ENCODE data around the gene TMEM63C. TPM values are rescaled to one million over a fixed set of nuclear protein-coding genes. Genes with fewer than 3 reads are reported as not detected.

TMEM63C gene
- polyA plus RNA-seq, 3 donors: 0.12 to 1.8 TPM; not detected in 1

DNA sequence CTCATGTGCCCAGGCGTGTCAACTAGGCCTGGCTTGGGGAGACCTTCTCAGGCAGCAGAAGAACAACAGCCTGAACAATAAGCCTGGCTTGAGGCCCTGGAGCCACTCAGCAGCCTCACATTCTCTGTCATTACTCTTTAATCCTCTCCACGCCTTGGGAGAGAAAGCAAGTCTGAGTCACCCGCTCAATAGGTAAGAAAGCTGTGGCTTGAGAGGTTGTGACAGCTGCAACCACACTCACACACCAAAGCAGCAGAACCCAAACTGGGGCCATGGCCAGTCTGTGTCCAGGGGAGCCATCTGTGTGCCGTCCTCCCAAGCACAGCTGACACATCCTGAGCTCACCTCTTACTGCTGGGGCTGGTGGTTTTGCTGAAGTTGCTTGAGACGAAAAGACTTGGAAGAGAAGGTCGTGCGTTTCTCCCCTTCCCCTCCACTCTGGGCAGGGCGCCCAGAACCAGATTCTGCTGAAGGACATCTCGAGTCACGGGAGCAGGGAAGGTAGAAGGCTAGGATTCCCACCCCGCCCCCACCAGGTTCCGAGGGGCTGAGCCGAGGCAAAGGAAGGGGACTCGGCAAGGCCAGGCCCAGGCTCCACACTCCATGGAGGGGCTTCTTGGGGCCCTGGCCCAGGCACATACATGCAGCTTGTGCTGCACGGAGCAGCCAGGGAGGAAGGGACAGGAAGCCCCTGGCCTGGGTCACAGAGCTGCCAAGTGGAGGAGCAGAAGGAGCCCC is 5.5 kb downstream of the TMEM63C start:
- WGBS, 3 donors: 29 to 58% (median 54%) methylated on average over 15 of the region's 15 CpGs
- H3K27ac ChIP-seq (ENCODE audit: low read depth, low read length): no peak overlapping the region

DNA sequence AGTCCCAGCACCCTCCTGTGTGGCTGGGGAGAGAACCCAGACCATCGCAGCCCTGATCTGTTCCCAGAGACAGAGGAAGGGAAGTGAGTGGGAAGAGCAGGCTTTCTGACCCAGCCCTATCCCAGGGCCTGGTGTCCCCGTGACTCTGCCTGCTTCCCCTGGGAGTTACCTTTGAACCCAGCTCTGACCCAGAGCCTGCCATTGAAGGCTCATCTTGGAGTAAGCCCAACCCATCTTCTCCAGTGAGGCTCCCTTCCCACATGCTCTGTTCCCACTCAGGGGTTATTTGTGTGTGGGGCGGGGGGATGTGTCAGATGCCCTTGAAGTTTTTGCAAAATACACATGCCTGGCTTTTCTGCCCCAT is 6.0 kb downstream of the TMEM63C start:
- 49 to 70% (median 62%) methylated on average over 3 of the region's 3 CpGs for WGBS, 3 donors
- H3K27ac ChIP-seq (ENCODE audit: low read depth, low read length): no peak overlapping the region

GRCh38 chr14:77189479-77189878 is 7.9 kb downstream of the TMEM63C start:
- no peak overlapping the region for H3K27ac ChIP-seq (ENCODE audit: low read depth, low read length)
- WGBS, 3 donors: 55 to 66% (median 64%) methylated on average over 4 of the region's 4 CpGs

- 68 to 85% (median 73%) methylated on average over 1 of the region's 1 CpG for WGBS, 3 donors
- no peak overlapping the region for H3K27ac ChIP-seq (ENCODE audit: low read depth, low read length)
Measured at GRCh38 chr14:77190977-77191376, 9.4 kb downstream of the TMEM63C start.

DNA sequence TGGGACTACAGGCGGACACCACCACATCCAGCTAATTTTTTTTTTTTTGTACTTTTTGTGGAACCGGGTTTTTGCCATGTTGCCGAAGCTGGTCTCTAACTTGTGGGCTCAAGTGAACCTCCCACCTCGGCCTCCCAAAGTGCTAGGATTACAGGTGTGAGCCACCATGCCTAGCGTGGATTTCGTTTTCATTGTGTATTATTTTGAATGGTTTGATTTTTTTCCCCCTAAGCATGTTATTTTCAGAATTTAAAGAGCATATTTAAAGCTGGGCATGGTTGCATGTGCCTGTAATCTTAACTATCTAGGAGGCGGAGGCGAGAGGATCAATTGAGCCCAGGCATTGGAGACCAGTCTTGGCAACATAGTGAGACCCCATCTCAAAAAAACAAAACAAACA is 13.1 kb downstream of the TMEM63C start:
- H3K27ac ChIP-seq (ENCODE audit: low read depth, low read length): no peak overlapping the region
- 86 to 92% (median 92%) methylated on average over 8 of the region's 8 CpGs for WGBS, 3 donors

- H3K27ac ChIP-seq (ENCODE audit: low read depth, low read length): no peak overlapping the region
- WGBS, 3 donors: 81 to 85% (median 85%) methylated on average over 9 of the region's 9 CpGs
Measured at GRCh38 chr14:77195766-77196165, 14.2 kb downstream of the TMEM63C start.

- 86 to 93% (median 91%) methylated on average over 4 of the region's 4 CpGs for WGBS, 3 donors
- H3K27ac ChIP-seq (ENCODE audit: low read depth, low read length): no peak overlapping the region
Measured at GRCh38 chr14:77197988-77198387, 16.4 kb downstream of the TMEM63C start.

DNA sequence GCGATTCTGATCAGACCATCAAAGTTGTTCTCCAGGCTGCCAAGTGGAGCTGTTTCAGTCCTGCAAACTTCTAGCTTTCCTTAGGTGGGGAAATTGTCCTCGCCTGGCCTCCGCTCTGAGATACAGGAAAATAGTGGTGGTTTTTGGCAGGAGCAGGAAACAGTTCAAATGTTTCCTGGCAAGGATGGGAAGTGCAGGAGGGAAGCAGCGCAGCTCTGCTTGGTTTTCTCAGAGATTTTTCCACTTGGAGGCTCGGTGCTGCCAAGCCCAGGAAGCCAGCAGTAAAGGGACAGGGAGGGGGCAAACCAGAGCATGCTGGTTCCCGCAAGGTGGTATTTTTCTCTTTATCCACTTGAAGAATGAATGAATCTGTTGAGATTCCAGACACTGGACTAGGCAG is 17.0 kb downstream of the TMEM63C start:
- 64 to 82% (median 70%) methylated on average over 6 of the region's 6 CpGs for WGBS, 3 donors
- H3K27ac ChIP-seq (ENCODE audit: low read depth, low read length): no peak overlapping the region

DNA sequence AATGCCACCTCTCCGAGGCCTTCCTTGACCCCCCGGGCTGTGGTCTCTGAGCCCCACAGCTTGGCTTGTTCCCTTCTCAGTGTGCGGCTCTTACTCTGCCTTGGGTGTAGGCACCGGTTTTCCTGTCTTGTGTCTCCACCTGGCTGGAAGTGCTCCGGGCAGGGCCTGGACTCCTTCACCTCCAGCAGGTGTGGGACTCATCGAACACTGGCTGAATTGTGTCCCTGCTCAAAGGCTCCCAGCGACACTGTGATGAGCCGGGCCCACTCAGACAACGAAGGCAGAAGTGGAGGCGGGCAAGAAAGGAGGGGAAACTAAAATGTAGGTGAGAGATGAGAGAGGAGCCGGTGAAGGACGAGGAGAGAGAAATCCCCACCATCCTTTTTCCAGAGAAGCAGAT is 18.0 kb downstream of the TMEM63C start:
- H3K27ac ChIP-seq (ENCODE audit: low read depth, low read length): no peak overlapping the region
- WGBS, 3 donors: 74 to 81% (median 79%) methylated on average over 12 of the region's 12 CpGs

DNA sequence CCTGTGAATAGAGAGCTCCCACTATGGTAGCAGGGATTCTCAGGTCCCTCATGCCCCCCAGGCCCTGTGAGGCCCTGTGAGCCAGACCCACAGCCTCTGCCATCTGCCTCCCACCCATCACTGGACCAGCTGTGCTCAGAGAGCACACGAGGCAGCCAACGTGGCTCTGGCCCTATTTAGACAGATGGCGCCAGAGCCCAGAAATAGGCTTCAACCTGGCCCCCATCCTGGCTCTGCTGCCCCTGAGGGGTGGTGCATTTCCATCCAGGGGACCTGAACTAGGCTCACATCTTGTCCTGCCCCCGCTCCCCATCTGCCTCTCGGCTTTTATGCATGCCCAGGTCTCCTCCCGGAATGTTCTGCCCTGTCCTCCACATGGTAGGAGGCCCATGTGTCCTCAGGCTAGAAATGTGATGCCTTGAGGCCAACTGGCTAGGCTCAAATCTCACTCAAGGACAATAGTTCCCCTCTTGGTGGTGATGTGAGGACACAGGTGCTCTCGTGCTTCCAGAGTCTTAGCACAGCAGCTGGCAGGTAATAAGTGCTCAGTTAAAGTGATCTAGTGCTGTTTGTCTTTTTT is 18.9 kb downstream of the TMEM63C start:
- no peak overlapping the region for H3K27ac ChIP-seq (ENCODE audit: low read depth, low read length)
- 58 to 72% (median 65%) methylated on average over 7 of the region's 7 CpGs for WGBS, 3 donors

GRCh38 chr14:77201696-77202095 is 20.1 kb downstream of the TMEM63C start:
- H3K27ac ChIP-seq (ENCODE audit: low read depth, low read length): no peak overlapping the region
- WGBS, 3 donors: 88 to 93% (median 90%) methylated on average over 4 of the region's 4 CpGs

GRCh38 chr14:77203611-77204458 is 22.2 kb downstream of the TMEM63C start:
- H3K27ac ChIP-seq (ENCODE audit: low read depth, low read length): no peak overlapping the region
- 44 to 54% (median 50%) methylated on average over 5 of the region's 5 CpGs for WGBS, 3 donors

GRCh38 chr14:77204459-77204771 is 22.8 kb downstream of the TMEM63C start:
- 45 to 68% (median 55%) methylated on average over 6 of the region's 6 CpGs for WGBS, 3 donors

DNA sequence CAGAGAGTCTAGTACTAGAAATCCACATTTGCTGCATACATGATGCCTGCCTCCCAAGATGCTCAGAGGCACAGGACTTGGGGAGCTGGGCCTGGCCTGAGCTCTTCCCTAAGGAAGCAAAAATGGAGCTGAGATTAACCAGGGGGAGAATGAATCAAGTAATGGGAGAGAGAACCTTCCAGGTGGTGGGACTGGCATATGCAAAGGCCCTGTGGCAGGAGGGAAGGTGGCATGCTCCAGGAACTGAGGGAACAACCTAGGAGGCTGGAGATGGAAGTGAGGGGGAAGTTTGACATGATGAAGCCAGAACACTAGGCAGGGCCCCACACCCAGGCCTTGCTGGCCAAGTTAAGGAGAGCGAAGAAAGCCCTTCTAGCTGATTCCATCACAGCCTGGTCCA is 23.3 kb downstream of the TMEM63C start:
- no peak overlapping the region for H3K27ac ChIP-seq (ENCODE audit: low read depth, low read length)
- WGBS, 3 donors: 85 to 100% (median 96%) methylated on average over 1 of the region's 1 CpG

More at GRCh38 chr14:77204459-77204771, 22.8 kb downstream of the TMEM63C start:
- H3K27ac ChIP-seq (ENCODE audit: low read depth, low read length): no peak overlapping the region

DNA sequence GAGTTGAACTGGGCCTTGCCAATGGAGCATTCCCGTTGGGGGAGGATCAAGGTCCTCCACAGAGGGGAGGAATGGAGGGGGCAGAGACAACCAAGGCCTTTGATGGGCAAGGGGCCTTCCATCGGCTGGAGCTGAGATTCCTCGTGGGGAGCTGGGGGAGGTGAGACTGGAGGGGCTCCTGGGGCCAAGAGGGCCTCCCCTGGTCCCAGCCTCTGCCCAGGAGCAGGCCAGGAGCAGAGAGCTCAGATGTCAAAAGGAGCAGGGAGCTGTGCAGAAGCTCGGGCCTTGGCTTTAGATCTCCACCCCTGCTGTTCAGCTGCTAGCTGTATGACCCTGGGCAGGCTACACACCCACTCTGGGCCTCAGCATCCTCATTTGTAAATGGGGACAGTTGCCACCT is 24.0 kb downstream of the TMEM63C start:
- no peak overlapping the region for H3K27ac ChIP-seq (ENCODE audit: low read depth, low read length)
- WGBS, 3 donors: 53 to 68% (median 67%) methylated on average over 4 of the region's 4 CpGs

DNA sequence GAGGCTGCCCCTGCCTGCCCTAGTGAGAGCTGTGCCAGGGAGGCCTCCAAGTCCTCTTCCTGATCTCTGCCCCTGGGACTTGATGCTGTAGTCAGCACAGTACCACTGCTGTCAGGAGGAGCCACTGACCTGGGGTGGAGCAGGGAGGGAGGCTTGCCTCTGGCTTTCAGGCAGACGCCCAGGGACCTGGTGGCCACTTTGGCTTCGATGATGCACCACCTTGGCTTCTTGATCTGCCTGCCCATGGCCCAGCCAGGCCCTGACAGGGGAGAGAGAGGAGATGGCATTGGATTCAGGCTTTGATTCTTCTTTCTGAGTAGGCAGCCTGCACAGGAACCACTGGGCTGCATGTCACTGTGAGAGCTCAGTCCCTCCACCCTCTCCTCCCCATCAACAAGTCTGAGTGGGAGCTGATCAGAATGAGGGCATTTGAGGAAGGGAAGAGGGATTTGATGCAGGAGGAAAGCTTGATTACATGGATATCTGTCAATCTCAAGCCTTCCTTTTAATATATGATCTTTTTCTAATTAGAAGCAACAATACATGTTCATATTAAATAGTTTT is 24.7 kb downstream of the TMEM63C start:
- 70 to 75% (median 72%) methylated on average over 2 of the region's 2 CpGs for WGBS, 3 donors
- no peak overlapping the region for H3K27ac ChIP-seq (ENCODE audit: low read depth, low read length)

DNA sequence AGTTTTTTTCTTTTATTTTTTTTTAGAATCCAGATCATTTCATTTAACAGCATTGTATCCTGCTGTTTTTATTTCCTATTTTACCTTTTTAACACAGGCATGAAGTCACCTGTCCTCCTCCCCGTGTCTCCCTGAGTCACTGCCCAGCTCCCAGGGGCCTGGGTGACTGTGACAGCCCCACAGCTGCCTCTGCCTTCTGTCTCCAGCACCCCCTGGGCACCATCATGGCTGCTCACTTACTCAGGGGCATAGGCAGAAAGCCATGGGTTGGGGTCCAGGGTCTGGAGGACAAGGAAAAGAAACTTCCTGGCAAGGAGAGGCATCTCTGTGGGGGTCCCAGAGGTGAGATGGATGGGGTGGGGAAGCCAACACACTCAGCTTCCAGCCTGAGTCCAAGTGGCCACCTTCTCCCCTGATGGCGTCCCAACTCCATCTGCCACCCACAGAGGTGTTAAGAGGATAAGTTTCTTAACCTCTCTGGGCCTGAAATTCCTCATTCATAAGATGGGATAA is 25.3 kb downstream of the TMEM63C start:
- 54 to 66% (median 62%) methylated on average over 2 of the region's 2 CpGs for WGBS, 3 donors
- H3K27ac ChIP-seq (ENCODE audit: low read depth, low read length): no peak overlapping the region

DNA sequence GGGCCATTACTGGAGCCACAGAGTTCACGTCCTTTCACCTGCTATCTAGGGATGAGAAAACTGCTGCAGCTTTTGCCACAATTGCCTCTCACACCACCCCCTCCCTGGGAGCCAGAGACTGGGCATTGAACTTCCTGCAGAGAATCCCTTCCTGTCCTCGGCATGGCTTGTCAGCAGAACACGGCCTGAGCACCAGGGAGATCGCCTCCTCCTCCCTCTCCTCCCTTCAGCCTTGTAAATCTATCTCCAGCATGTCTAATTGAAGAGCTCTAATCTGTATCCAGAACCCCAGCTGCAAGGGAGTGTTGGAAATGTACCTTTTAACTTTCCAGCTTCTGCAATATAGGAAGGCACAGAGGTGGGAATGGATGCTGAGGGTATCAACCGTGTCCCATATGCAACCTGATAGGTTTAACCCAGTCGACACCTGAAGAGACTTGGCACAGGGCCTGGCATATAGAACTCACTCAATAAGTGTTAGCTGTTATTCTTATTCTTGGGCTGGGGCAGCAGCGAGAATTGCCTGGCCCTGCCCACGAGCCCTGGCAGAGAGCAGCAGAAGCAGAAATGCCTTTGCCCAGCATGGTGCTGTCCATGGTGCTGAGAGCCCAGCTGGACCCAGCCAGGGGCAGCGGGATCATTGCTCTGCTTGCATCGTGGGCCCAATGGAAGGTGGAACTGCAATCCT is 26.8 kb downstream of the TMEM63C start:
- H3K27ac ChIP-seq (ENCODE audit: low read depth, low read length): no peak overlapping the region
- 32 to 35% (median 33%) methylated on average over 10 of the region's 10 CpGs for WGBS, 3 donors

DNA sequence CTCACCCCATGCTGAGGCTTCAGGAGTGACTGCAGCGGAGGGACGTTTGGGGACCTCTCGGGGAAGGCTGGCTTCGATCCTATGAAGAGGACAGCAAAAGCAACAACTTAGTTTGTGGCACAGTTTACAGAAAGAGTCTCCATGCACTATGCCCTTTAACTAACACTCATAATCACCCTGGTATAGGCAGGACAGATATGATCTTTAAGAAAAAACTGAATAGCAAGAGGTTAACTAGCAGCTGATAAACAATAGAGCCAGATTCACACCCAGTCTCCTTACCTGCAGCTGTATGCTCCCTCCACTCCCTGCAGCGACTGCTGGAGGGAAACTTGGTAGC is 27.4 kb downstream of the TMEM63C start:
- H3K27ac ChIP-seq (ENCODE audit: low read depth, low read length): no peak overlapping the region
- WGBS, 3 donors: 25 to 37% (median 32%) methylated on average over 5 of the region's 5 CpGs

Measured in adipose tissue (tissue), 3 donors.